Kidney (tissue), 14 donors: ENCODE data around the gene EFCAB11. TPM values are rescaled to one million over a fixed set of nuclear protein-coding genes. Genes with fewer than 3 reads are reported as not detected.
A peak's percentile ranks its signal among the peaks of the same experiment; 100 is the strongest.

Experiments
- DNase-seq, 5 donors: peaks; one replicate each; pipeline ENCODE4 v3.0.0-alpha.2; 2013 to 2020
- FAIRE-seq: peaks from 2 replicates; lab custom pipeline; 2012; peaks lifted over from hg19 to GRCh38; lab: Jason Lieb, UNC
- H3K27ac ChIP-seq, 2 donors: one replicate each; pipeline ENCODE4 v1.7.0; 2013; ENCODE audit warnings: low read depth in 2 of 2, low read length in 2 of 2, inconsistent platforms in 1 of 2
- H3K27me3 ChIP-seq: one replicate; pipeline ENCODE4 v1.7.1; 2013; ENCODE audit warnings: low read length, inconsistent platforms; ENCODE audit not compliant: control insufficient read depth, insufficient read depth
- H3K36me3 ChIP-seq, 3 donors: one replicate each; pipeline versions ENCODE4 v1.7.0 to v1.7.1; 2013; ENCODE audit warnings: low read length in 3 of 3, control low read depth in 1 of 3, inconsistent platforms in 1 of 3; ENCODE audit not compliant: insufficient read depth in 3 of 3, control insufficient read depth in 2 of 3
- H3K4me1 ChIP-seq, 3 donors: one replicate each; pipeline versions ENCODE4 v1.7.0 to v1.7.1; 2013; ENCODE audit warnings: low read length in 3 of 3, inconsistent platforms in 1 of 3, low read depth in 1 of 3; ENCODE audit not compliant: control insufficient read depth in 2 of 3, insufficient read depth in 2 of 3
- H3K4me3 ChIP-seq, 3 donors: one replicate each; pipeline versions ENCODE4 v1.7.0 to v1.8.1; 2013; ENCODE audit warnings: low read length in 3 of 3, control low read depth in 1 of 3, inconsistent platforms in 1 of 3
- H3K9ac ChIP-seq, 3 donors: one replicate each; pipeline versions ENCODE4 v1.7.0 to v1.7.1; 2013; ENCODE audit warnings: low read length in 3 of 3, control low read depth in 1 of 3, inconsistent platforms in 1 of 3
- H3K9me3 ChIP-seq, 3 donors: one replicate each; pipeline versions ENCODE4 v1.7.0 to v1.7.1; 2013; ENCODE audit warnings: low read length in 3 of 3, control low read depth in 1 of 3, inconsistent platforms in 1 of 3; ENCODE audit not compliant: control insufficient read depth in 2 of 3, insufficient read depth in 1 of 3
- CTCF ChIP-seq: IDR thresholded peaks from 3 replicates; pipeline ENCODE4 v1.5.1; 2012; ENCODE audit warnings: mild to moderate bottlenecking, moderate library complexity, borderline replicate concordance; ENCODE audit not compliant: insufficient read depth; ENCODE audit errors: extremely low read depth
- intact Hi-C: fragments of 100-400 bp; cut with DNase I; formaldehyde crosslinking; loops from one replicate; pipeline ENCODE4 v1.11.1; 2022
- polyA plus RNA-seq: library from polyadenylated mRNA; stranded (reverse); fragments of 350-450 nt; fragmentation: Illumina TruSeq; extraction: RNeasy Lipid Tissue Mini Kit (QIAGEN cat#74804); gene quantifications from one replicate; pipeline ENCODE4 v1.2.3, GENCODE V29; 2014; ENCODE audit warnings: low read depth, low replicate concordance; ENCODE audit not compliant: insufficient read depth
- total RNA-seq: library from RNA; stranded (reverse); fragmentation: NEBNext Ultra II Directional; extraction: Animal tissue kit (Norgen Biotek cat#: 25700); gene quantifications from one replicate; pipeline ENCODE4 v1.2.1, GENCODE V29; 2021
- donor health status: control.
- donor health status: control.
- donor health status: control.
- donor health status: control.
- donor health status: control.
- donor health status: DM: yes; HTN: yes; CAD: no.
- donor health status: Normal renal cell carcinoma (clear cell type).

EFCAB11 gene
- total and polyA plus RNA-seq, 2 donors from 2014 or later = 8.4 to 8.9 TPM

GRCh38 chr14:89841851-89842250 is 112.7 kb downstream of the EFCAB11 start:
- Histone ChIP-seq H3K36me3 (no peaks in the 10 kb centered on the region), H3K27me3 (no peaks in the 10 kb centered on the region), H3K9me3 (no peaks in the 10 kb centered on the region), H3K9ac (no peak overlapping the region), H3K4me1 (no peaks in the 10 kb centered on the region), H3K4me3 (no peak overlapping the region), H3K27ac (no peak overlapping the region)
- no peak for TF ChIP-seq CTCF
- DNase-seq (no peak), FAIRE-seq (no peak)
- intact Hi-C loops = no loop called here

DNA sequence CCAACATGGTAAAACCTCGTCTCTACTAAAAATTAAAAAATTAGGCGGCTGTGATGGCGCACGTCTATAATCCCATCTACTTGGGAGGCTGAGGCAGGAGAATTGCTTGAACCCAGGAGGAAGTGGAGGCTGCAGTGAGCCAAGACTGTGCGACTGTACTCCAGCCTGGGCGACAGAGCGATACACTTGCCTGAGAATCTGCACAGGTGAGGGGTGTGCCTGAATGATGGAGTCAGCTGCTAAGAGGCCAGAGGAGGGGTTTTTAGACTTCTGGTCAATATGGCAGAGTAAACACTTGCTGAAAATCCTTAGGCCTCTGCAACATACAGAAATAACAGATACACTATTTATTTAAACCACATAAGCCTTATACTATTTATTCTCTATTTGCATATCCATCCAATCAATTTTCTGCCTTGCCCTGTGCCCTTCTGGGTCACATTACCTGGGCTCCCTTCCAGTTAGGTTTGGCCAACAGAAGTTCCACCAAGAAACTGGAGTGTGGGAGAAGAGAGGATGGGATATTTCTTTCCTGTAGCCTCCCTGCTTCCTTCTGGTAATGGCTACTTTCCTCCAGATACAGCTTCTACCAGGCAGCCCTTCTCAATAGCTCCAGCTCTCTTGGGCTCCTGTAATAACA is 117.6 kb downstream of the EFCAB11 start:
- Histone ChIP-seq H3K4me1 (no peaks in the 10 kb centered on the region), H3K9ac (no peak overlapping the region), H3K9me3 (no peaks in the 10 kb centered on the region), H3K4me3 (no peak overlapping the region), H3K36me3 (no peaks in the 10 kb centered on the region), H3K27ac (no peak overlapping the region), H3K27me3 (no peaks in the 10 kb centered on the region)
- DNase-seq (no peak), FAIRE-seq (no peak)
- intact Hi-C loops = no loop called here
- no peak for TF ChIP-seq CTCF

- Histone ChIP-seq H3K4me1 (no peaks in the 10 kb centered on the region), H3K9me3 (no peaks in the 10 kb centered on the region), H3K36me3 (no peaks in the 10 kb centered on the region), H3K27me3 (no peaks in the 10 kb centered on the region), H3K9ac (no peak overlapping the region), H3K27ac (no peak overlapping the region), H3K4me3 (no peak overlapping the region)
- intact Hi-C loops = no loop called here
- peak in 1 of 5 donors; percentile 26 for DNase-seq
- no peak for TF ChIP-seq CTCF
- FAIRE-seq = no peak
These were observed 120.9 kb downstream of the EFCAB11 start for GRCh38 chr14:89833661-89834060.

DNA sequence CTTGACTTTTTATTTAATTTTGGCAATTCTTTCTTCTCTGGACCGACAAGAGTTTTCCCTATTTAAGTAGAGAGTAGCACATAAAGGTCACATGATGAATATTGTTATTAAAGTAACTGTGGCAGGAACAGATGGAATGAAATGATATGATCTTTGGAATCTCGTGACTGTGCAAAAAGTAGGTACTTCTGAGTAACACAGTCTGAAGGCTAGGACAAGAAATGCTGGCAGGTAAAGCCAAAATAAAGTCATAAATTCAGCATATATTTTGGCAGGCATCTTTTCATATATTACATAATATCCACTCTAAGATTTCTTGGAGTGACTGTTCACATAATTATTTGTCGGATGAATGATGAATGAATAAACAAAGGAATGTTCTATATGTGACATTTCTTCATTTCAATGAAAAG is 121.4 kb downstream of the EFCAB11 start:
- no peaks in the 10 kb centered on the region for H3K4me1 ChIP-seq
- H3K4me3 ChIP-seq = no peak overlapping the region
- no peaks in the 10 kb centered on the region for H3K36me3 ChIP-seq
- H3K27me3 ChIP-seq = no peaks in the 10 kb centered on the region
- FAIRE-seq (no peak), DNase-seq (no peak)
- no peak overlapping the region for H3K9ac ChIP-seq
- no peak overlapping the region for H3K27ac ChIP-seq
- TF ChIP-seq CTCF = no peak
- intact Hi-C loops = no loop called here
- H3K9me3 ChIP-seq = no peaks in the 10 kb centered on the region
